B cell (primary cell): ENCODE results near the gene RPL37A.

Source experiments
- EZH2 ChIP-seq: IDR thresholded peaks from 2 replicates; pipeline ENCODE4 v1.6.1; 2012; ENCODE audit warnings: borderline replicate concordance, low read depth, mild to moderate bottlenecking, moderate library complexity, low read length; ENCODE audit not compliant: insufficient read depth, poor library complexity, severe bottlenecking
- TF ChIP-seq, protein P1 (sequence below): fragments of 200-600 bp; IDR thresholded peaks from one replicate; pipeline ENCODE4 v1.8.0; 2022; ENCODE audit warnings: antibody characterized with exemption, mild to moderate bottlenecking

DNA sequence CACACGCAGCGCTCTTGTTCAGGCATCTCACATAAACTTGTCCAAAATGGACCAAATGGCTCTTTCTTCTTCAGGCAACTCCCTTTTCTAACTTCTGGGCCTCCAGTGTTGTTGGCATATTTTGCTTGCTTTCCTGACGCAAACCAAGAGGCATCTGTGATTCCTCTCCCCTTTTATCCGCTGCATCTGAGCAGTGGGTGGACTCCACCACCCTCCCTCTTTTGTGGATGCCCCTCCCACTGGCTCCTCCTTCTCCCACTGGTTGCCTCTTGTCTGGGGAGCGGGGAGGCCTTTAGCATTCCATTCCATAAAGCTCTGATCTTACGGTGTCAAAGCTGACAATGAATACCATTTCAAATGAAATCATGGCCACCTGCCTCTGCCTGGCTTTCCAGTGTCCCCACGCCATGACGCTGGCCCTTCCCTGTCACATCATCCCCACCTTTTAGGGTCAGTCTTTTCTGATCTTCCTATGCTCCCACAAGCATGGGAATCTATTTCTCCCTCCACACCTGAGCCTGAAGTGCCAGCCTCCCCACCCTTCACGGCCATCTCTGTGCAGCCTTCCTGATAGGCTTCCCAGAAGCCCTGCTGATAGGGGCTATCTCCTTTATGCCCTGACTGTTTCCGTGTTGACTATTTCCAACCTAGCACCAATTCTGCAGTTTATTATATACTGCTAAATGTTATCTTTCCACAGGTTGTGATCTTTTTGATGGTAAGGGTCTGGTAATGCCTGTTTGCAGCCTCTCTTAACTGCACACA, 51.5 kb downstream of the RPL37A start:
- TF ChIP-seq, protein P1, sequence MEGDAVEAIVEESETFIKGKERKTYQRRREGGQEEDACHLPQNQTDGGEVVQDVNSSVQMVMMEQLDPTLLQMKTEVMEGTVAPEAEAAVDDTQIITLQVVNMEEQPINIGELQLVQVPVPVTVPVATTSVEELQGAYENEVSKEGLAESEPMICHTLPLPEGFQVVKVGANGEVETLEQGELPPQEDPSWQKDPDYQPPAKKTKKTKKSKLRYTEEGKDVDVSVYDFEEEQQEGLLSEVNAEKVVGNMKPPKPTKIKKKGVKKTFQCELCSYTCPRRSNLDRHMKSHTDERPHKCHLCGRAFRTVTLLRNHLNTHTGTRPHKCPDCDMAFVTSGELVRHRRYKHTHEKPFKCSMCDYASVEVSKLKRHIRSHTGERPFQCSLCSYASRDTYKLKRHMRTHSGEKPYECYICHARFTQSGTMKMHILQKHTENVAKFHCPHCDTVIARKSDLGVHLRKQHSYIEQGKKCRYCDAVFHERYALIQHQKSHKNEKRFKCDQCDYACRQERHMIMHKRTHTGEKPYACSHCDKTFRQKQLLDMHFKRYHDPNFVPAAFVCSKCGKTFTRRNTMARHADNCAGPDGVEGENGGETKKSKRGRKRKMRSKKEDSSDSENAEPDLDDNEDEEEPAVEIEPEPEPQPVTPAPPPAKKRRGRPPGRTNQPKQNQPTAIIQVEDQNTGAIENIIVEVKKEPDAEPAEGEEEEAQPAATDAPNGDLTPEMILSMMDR: no peak
- no peak for TF ChIP-seq EZH2
